ENCODE results near the gene ZNF26.

GRCh38 chr12:132998741-132999140, 12.6 kb downstream of the ZNF26 start:
- TF ChIP-seq CTCF (IDR thresholded peaks at IDR 0.05), result no peak
- TF ChIP-seq EZH2 (IDR thresholded peaks at IDR 0.05; ENCODE audit: borderline replicate concordance, insufficient read depth, low read depth, low read length, poor library complexity, severe bottlenecking), result no peak

All from B cell (primary cell).